ENCODE data around the gene ICAM4. TPM values are rescaled to one million over a fixed set of nuclear protein-coding genes. Genes with fewer than 3 reads are reported as not detected.

The ICAM4 gene
- total and polyA plus RNA-seq, 9 of the 15 experiments (the other 6 are each of a cell fraction or from before 2014, with no cell fraction given), result 14.1 to 86.1 (median 29.6) TPM

- peak; percentile 71; the same call in 1 of the 2 replicates for TF ChIP-seq E2F4 (CRISPR knock-in tag; IDR thresholded peaks at IDR 0.05; ENCODE audit: low read depth)
- TF ChIP-seq EHMT2 (IDR thresholded peaks at IDR 0.05), result no peak
- no peak for TF ChIP-seq ELK1 (CRISPR knock-in tag; IDR thresholded peaks at IDR 0.05)
- 0 out of 2 replicates have a peak, but pooled peaks have one; percentile 37 for TF ChIP-seq CREB3L1 (IDR thresholded peaks at IDR 0.05; ENCODE audit: borderline replicate concordance, low read depth)
- 0 out of 2 replicates have a peak, but pooled peaks have one; percentile 40 for TF ChIP-seq ZNF592 (IDR thresholded peaks at IDR 0.05)
- TF ChIP-seq STAG1 (CRISPR knock-in tag; IDR thresholded peaks at IDR 0.05; ENCODE audit: borderline replicate concordance), result peak; percentile 12; the same call in 1 of the 2 replicates
- TF ChIP-seq NONO (IDR thresholded peaks at IDR 0.05; ENCODE audit: low read depth in 2 of 2, low read length in 1 of 2), result peak in 1 of 2 experiments; percentile 76; a peak in 1 of 4 replicates
- TF ChIP-seq ZBTB33 (CRISPR knock-in tag; IDR thresholded peaks at IDR 0.05), result 0 out of 2 replicates have a peak, but pooled peaks have one; percentile 45
- TF ChIP-seq ZFX (CRISPR knock-in tag; IDR thresholded peaks at IDR 0.05), result peak; percentile 63
- peak; percentile 97 for TF ChIP-seq PRDM10 (IDR thresholded peaks at IDR 0.05; ENCODE audit: partially characterized antibody)
Measured at GRCh38 chr19:10292789-10293636, 6.3 kb downstream of the ICAM4 start (continued).
